HCT116 (cell line): ENCODE measurements around the gene F13A1. TPM values are rescaled to one million over a fixed set of nuclear protein-coding genes. Genes with fewer than 3 reads are reported as not detected.

Source experiments
- ATAC-seq: fragments of 200-7000 bp; cut with Tn5 transposase; 2 replicates; pipeline ENCODE4 v1.9.1; 2020; ENCODE audit warnings: mild to moderate bottlenecking, moderate library complexity
- BruUV-seq: library from RNA; stranded (reverse); fragments of 400-500 nt; replicated peaks from 2 replicates; lab custom pipeline; 2021; lab: Mats Ljungman, UMichigan
- CTCF ChIA-PET: fragments of 300-600 bp; sonication (Branson Sonifier 250); formaldehyde crosslinking; loops from one replicate; lab custom pipeline; 2021; ENCODE audit warnings: antibody characterized with exemption; lab: Charles Lee
- POLR2A ChIA-PET: fragments of 300-600, 350-600 bp; sonication (Branson Sonifier 250); formaldehyde crosslinking; loops from one replicate; lab custom pipeline; 2021; ENCODE audit warnings: antibody characterized with exemption; lab: Charles Lee
- RAD21 ChIA-PET, 2 experiments: fragments of 300-600 bp; sonication (Branson Sonifier 250); formaldehyde crosslinking; loops; one replicate each; lab custom pipeline; 2023; ENCODE audit warnings: low total read pairs in 2 of 2; ENCODE audit not compliant: uncharacterized antibody in 2 of 2, unreplicated experiment in 2 of 2, low non-redundant PET in 1 of 2; lab: Charles Lee
- DNase-seq: peaks from one replicate; pipeline ENCODE4 v3.0.0-alpha.2; 2010; ENCODE audit warnings: low read depth, low spot score
- H2AFZ ChIP-seq: fragments of 200-600 bp; shearing (Covaris generic), sonication (generic); 2 replicates; pipeline ENCODE4 v1.6.1; 2017; ENCODE audit warnings: low read depth, mixed run types, mixed read lengths, antibody characterized with exemption, low read length; ENCODE audit not compliant: poor library complexity, severe bottlenecking
- H3K27ac ChIP-seq: 2 replicates; pipeline ENCODE4 v1.5.1; 2012; ENCODE audit warnings: low read depth, low read length
- H3K27me3 ChIP-seq: fragments of 200-600 bp; sonication (generic); 2 replicates; pipeline ENCODE4 v1.6.1; 2016; ENCODE audit warnings: mixed run types, low read length, mixed read lengths; ENCODE audit not compliant: insufficient read depth
- H3K36me3 ChIP-seq, 2 experiments: fragments of 200-500 bp in 1 of 2; fragments of 200-600 bp in 1 of 2; sonication (Bioruptor generic) in 1 of 2; sonication (generic) in 1 of 2; 2 replicates each; pipeline versions ENCODE4 v1.5.1 to v1.6.1; 2014 to 2016; ENCODE audit warnings: low read length in 2 of 2, inconsistent platforms in 1 of 2, mixed read lengths in 1 of 2, mixed run types in 1 of 2; ENCODE audit not compliant: insufficient read depth in 2 of 2, control insufficient read depth in 1 of 2
- H3K4me1 ChIP-seq, 2 experiments: fragments of 200-600 bp in 1 of 2; sonication (generic) in 1 of 2; 2 replicates each; pipeline versions ENCODE4 v1.5.1 to v1.6.1; 2012 to 2017; ENCODE audit warnings: low read length in 2 of 2, inconsistent platforms in 1 of 2, mild to moderate bottlenecking in 1 of 2, mixed read lengths in 1 of 2, mixed run types in 1 of 2, moderate library complexity in 1 of 2; ENCODE audit not compliant: insufficient read depth in 2 of 2, control insufficient read depth in 1 of 2
- H3K4me2 ChIP-seq: fragments of 200-600 bp; sonication (generic); 2 replicates; pipeline ENCODE4 v1.6.1; 2017; ENCODE audit warnings: mixed run types, low read length, mixed read lengths
- H3K4me3 ChIP-seq, 2 experiments: fragments of 200-600 bp in 1 of 2; sonication (generic) in 1 of 2; replicated peaks in 1 of 2; 2 replicates each; pipeline ENCODE4 v1.5.1; 2011 to 2016; ENCODE audit warnings: low read length in 2 of 2, control low read depth in 1 of 2, low read depth in 1 of 2, mild to moderate bottlenecking in 1 of 2, mixed read lengths in 1 of 2, mixed run types in 1 of 2
- H3K79me2 ChIP-seq: fragments of 200-600 bp; sonication (generic); 2 replicates; pipeline ENCODE4 v1.6.1; 2017; ENCODE audit warnings: mild to moderate bottlenecking, mixed run types, low read length, moderate library complexity, mixed read lengths; ENCODE audit not compliant: insufficient read depth
- H3K9ac ChIP-seq: fragments of 200-600 bp; sonication (generic); 2 replicates; pipeline ENCODE4 v1.6.1; 2016; ENCODE audit warnings: low read length, mixed read lengths
- H3K9me2 ChIP-seq: fragments of 200-600 bp; sonication (generic), shearing (Covaris generic); 2 replicates; pipeline ENCODE4 v1.6.1; 2017; ENCODE audit warnings: mixed run types, mild to moderate bottlenecking, moderate library complexity; ENCODE audit not compliant: insufficient read depth
- H3K9me3 ChIP-seq, 2 experiments: fragments of 200-500 bp in 1 of 2; fragments of 200-600 bp in 1 of 2; sonication (Bioruptor generic) in 1 of 2; sonication (generic) in 1 of 2; 2 replicates each; pipeline ENCODE4 v1.6.1; 2014 to 2017; ENCODE audit warnings: low read length in 2 of 2, mixed read lengths in 2 of 2, inconsistent platforms in 1 of 2, low read depth in 1 of 2, mild to moderate bottlenecking in 1 of 2, mixed run types in 1 of 2, moderate library complexity in 1 of 2; ENCODE audit not compliant: control insufficient read depth in 1 of 2, insufficient read depth in 1 of 2
- H4K20me1 ChIP-seq: fragments of 200-600 bp; sonication (generic), shearing (Covaris generic); 2 replicates; pipeline ENCODE4 v1.6.1; 2017; ENCODE audit warnings: mixed run types, mild to moderate bottlenecking, moderate library complexity; ENCODE audit not compliant: insufficient read depth
- CBX3 ChIP-seq: IDR thresholded peaks from 2 replicates; pipeline ENCODE4 v1.6.1; 2012; ENCODE audit warnings: low read depth
- CEBPB ChIP-seq: IDR thresholded peaks from 2 replicates; pipeline ENCODE4 v1.6.1; 2012; ENCODE audit warnings: low read depth
- EGR1 ChIP-seq: IDR thresholded peaks from 2 replicates; pipeline ENCODE4 v1.6.1; 2012; ENCODE audit warnings: low read depth
- ELF1 ChIP-seq: IDR thresholded peaks from 2 replicates; pipeline ENCODE4 v1.6.1; 2012; ENCODE audit warnings: low read depth, borderline replicate concordance
- EZH2phosphoT487 ChIP-seq: fragments of 200-600 bp; IDR thresholded peaks from 2 replicates; pipeline ENCODE4 v1.6.1; 2018; ENCODE audit warnings: antibody characterized with exemption, borderline replicate concordance
- FOSL1 ChIP-seq: IDR thresholded peaks from 2 replicates; pipeline ENCODE4 v1.6.1; 2012; ENCODE audit warnings: low read depth
- JUND ChIP-seq: IDR thresholded peaks from 2 replicates; pipeline ENCODE4 v1.6.1; 2012
- RAD21 ChIP-seq: IDR thresholded peaks from 2 replicates; pipeline ENCODE4 v1.6.1; 2012; ENCODE audit warnings: low read depth, mild to moderate bottlenecking
- SIN3A ChIP-seq: IDR thresholded peaks from 2 replicates; pipeline ENCODE4 v1.6.1; 2012; ENCODE audit warnings: low read depth
- SP1 ChIP-seq: IDR thresholded peaks from 2 replicates; pipeline ENCODE4 v1.6.1; 2012; ENCODE audit warnings: low read depth
- TCF7L2 ChIP-seq: IDR thresholded peaks from 2 replicates; pipeline ENCODE4 v1.7.0; 2011; ENCODE audit warnings: borderline replicate concordance, inconsistent platforms; ENCODE audit not compliant: insufficient read depth, insufficient read length; ENCODE audit errors: extremely low read depth
- YY1 ChIP-seq: IDR thresholded peaks from 2 replicates; pipeline ENCODE4 v1.6.1; 2011; ENCODE audit warnings: low read length, low read depth, moderate library complexity, mild to moderate bottlenecking; ENCODE audit not compliant: insufficient replicate concordance; ENCODE audit errors: extremely low read depth
- ZFX ChIP-seq: fragments of 450-650 bp; IDR thresholded peaks from 2 replicates; pipeline ENCODE4 v1.6.1; 2017
- ZNF274 ChIP-seq: fragments of 200-500 bp; sonication (Bioruptor generic); IDR thresholded peaks from 2 replicates; pipeline ENCODE4 v1.6.1; 2014; ENCODE audit warnings: mild to moderate bottlenecking, low read depth, low read length, inconsistent platforms
- intact Hi-C: fragments of 100-400 bp; cut with micrococcal nuclease; formaldehyde crosslinking; loops from 2 replicates; pipeline ENCODE4 v1.10.0; 2022
- total RNA-seq: library from RNA; stranded (reverse); gene quantifications from one replicate; pipeline ENCODE4 v1.2.1, GENCODE V29; 2021; ENCODE audit not compliant: unreplicated experiment
- TF ChIP-seq, protein P1 (sequence below): IDR thresholded peaks from 2 replicates; pipeline ENCODE4 v1.6.1; 2012; ENCODE audit warnings: low read depth
- TF ChIP-seq, protein P2 (sequence below): IDR thresholded peaks from 2 replicates; pipeline ENCODE4 v1.6.1; 2011; ENCODE audit warnings: mild to moderate bottlenecking, low read length, moderate library complexity; ENCODE audit not compliant: insufficient replicate concordance; ENCODE audit errors: extremely low read depth
- TF ChIP-seq, protein P3 (sequence below): IDR thresholded peaks from 2 replicates; pipeline ENCODE4 v1.6.1; 2012

F13A1 gene
- total RNA-seq, 1 experiment from 2014 or later, result 0.34 TPM

DNA sequence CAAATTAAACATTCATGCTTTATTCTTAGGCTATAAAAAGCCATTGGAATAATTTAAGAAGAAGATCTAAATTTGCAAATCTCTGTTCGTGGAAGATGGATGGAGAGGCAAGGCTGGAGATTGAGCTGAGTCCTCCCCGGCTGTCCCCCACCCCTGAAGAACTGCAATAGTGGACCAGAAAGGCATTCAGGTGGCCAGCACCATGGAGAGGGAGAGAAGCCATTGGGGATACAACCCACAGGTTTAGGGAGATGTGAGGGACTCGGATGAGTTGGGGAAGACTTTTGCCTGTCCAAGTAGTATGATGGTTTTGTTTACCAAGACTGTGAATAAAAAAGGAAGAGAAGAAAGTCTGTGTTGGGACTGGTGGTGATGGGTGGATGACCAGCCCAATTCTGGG lies 120.8 kb downstream of the F13A1 start:
- Histone ChIP-seq H3K4me2 (no peak overlapping the region), H3K9me3 (no peaks in the 10 kb centered on the region), H2AFZ (no peak overlapping the region), H3K79me2 (no peaks in the 10 kb centered on the region), H3K9me2 (no peaks in the 10 kb centered on the region), H3K27me3 (peaks cover 20% of the 10 kb centered on the region; the same call in 1 of the 2 replicates), H3K4me3 (no peak overlapping the region), H4K20me1 (no peaks in the 10 kb centered on the region), H3K27ac (no peak overlapping the region), H3K36me3 (no peaks in the 10 kb centered on the region), H3K4me1 (no peaks in the 10 kb centered on the region), H3K9ac (no peak overlapping the region)
- DNase-seq (no peak), ATAC-seq (no peak)
- CTCF ChIA-PET, result no interaction called here
- RAD21 ChIA-PET, result no interaction called here
- intact Hi-C loops, result no loop called here
- no TSS peak for BruUV-seq
- POLR2A ChIA-PET, result no interaction called here
- TF ChIP-seq ZFX (no peak), CBX3 (no peak)
- TF ChIP-seq, protein P1, sequence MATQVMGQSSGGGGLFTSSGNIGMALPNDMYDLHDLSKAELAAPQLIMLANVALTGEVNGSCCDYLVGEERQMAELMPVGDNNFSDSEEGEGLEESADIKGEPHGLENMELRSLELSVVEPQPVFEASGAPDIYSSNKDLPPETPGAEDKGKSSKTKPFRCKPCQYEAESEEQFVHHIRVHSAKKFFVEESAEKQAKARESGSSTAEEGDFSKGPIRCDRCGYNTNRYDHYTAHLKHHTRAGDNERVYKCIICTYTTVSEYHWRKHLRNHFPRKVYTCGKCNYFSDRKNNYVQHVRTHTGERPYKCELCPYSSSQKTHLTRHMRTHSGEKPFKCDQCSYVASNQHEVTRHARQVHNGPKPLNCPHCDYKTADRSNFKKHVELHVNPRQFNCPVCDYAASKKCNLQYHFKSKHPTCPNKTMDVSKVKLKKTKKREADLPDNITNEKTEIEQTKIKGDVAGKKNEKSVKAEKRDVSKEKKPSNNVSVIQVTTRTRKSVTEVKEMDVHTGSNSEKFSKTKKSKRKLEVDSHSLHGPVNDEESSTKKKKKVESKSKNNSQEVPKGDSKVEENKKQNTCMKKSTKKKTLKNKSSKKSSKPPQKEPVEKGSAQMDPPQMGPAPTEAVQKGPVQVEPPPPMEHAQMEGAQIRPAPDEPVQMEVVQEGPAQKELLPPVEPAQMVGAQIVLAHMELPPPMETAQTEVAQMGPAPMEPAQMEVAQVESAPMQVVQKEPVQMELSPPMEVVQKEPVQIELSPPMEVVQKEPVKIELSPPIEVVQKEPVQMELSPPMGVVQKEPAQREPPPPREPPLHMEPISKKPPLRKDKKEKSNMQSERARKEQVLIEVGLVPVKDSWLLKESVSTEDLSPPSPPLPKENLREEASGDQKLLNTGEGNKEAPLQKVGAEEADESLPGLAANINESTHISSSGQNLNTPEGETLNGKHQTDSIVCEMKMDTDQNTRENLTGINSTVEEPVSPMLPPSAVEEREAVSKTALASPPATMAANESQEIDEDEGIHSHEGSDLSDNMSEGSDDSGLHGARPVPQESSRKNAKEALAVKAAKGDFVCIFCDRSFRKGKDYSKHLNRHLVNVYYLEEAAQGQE, result 0 out of 2 replicates have a peak, but pooled peaks have one; percentile 10

DNA sequence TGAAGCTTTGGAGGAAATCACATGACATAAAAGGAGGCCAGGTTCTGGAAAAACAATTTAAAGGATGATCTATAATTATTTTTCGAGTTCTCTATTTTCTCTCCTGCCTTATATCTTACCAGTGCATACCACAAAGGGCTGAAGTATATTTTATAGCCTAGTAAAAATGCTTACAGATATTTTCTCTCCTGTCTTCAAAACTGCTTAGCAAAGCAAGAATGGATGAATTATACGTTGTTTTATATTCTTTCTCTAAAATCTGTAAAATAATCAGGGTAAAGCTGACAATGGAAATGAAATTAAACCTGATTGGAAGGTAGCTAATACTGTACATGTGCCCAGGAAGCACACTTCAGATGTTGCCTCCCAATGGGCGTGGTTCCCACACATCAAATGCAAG lies 123.7 kb downstream of the F13A1 start:
- POLR2A ChIA-PET, result no interaction called here
- RAD21 ChIA-PET, result interaction anchor here in 1 of 2 experiments (0.6 kb wide), 1 partner anchor 12 kb away, joined by 3 read pairs; no protein-coding TSS in a partner anchor
- CTCF ChIA-PET, result no interaction called here

More for the DNA sequence above, 123.7 kb downstream of the F13A1 start:
- BruUV-seq, result no TSS peak
- Histone ChIP-seq H4K20me1 (no peaks in the 10 kb centered on the region), H3K4me2 (no peak overlapping the region), H2AFZ (no peak overlapping the region), H3K9me3 (no peaks in the 10 kb centered on the region), H3K36me3 (no peaks in the 10 kb centered on the region), H3K27ac (no peak overlapping the region), H3K79me2 (no peaks in the 10 kb centered on the region), H3K9ac (no peak overlapping the region), H3K27me3 (peaks cover 14% of the 10 kb centered on the region; the same call in 1 of the 2 replicates), H3K4me1 (no peaks in the 10 kb centered on the region), H3K9me2 (no peaks in the 10 kb centered on the region), H3K4me3 (no peak overlapping the region)
- no peak for DNase-seq
- TF ChIP-seq, protein P2, sequence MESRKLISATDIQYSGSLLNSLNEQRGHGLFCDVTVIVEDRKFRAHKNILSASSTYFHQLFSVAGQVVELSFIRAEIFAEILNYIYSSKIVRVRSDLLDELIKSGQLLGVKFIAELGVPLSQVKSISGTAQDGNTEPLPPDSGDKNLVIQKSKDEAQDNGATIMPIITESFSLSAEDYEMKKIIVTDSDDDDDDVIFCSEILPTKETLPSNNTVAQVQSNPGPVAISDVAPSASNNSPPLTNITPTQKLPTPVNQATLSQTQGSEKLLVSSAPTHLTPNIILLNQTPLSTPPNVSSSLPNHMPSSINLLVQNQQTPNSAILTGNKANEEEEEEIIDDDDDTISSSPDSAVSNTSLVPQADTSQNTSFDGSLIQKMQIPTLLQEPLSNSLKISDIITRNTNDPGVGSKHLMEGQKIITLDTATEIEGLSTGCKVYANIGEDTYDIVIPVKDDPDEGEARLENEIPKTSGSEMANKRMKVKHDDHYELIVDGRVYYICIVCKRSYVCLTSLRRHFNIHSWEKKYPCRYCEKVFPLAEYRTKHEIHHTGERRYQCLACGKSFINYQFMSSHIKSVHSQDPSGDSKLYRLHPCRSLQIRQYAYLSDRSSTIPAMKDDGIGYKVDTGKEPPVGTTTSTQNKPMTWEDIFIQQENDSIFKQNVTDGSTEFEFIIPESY, result no peak
- TF ChIP-seq SP1, result no peak
- no peak for TF ChIP-seq TCF7L2
- TF ChIP-seq EZH2phosphoT487, result no peak
- TF ChIP-seq CEBPB, result no peak
- no peak for TF ChIP-seq ELF1
- no peak for TF ChIP-seq EGR1
- TF ChIP-seq SIN3A, result no peak
- no peak for TF ChIP-seq RAD21
- no peak for TF ChIP-seq FOSL1
- no peak for TF ChIP-seq JUND
- TF ChIP-seq, protein P3, sequence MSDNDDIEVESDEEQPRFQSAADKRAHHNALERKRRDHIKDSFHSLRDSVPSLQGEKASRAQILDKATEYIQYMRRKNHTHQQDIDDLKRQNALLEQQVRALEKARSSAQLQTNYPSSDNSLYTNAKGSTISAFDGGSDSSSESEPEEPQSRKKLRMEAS, result no peak
- TF ChIP-seq ZNF274, result no peak
- no peak for TF ChIP-seq YY1
- no peak for ATAC-seq
- intact Hi-C loops, result no loop called here
